MM.1S (cell line): ENCODE results near the gene CASP3.

Source experiments
- CTCF ChIP-seq: fragments of 300-600 bp; sonication (generic); IDR thresholded peaks from 2 replicates; pipeline ENCODE4 v1.5.1; 2016; ENCODE audit warnings: antibody characterized with exemption, low read length, mixed read lengths
- EZH2phosphoT487 ChIP-seq: fragments of 300-600 bp; sonication (generic); IDR thresholded peaks from 2 replicates; pipeline ENCODE4 v1.6.1; 2018; ENCODE audit warnings: antibody characterized with exemption, low read length

- TF ChIP-seq CTCF (no peak), EZH2phosphoT487 (no peak)
Measured at GRCh38 chr4:184636897-184637296, 12.3 kb downstream of the CASP3 start.
